Breast epithelium (tissue), 3 donors: ENCODE data around the gene GPR141.

Experiments
- POLR2A ChIP-seq: fragments of 450-650 bp; IDR thresholded peaks from one replicate; pipeline ENCODE4 v1.6.1; 2016; ENCODE audit warnings: antibody characterized with exemption, mild to moderate bottlenecking, moderate library complexity
- POLR2AphosphoS5 ChIP-seq, 3 donors: sonication (generic); formaldehyde crosslinking; IDR thresholded peaks; one replicate each; pipeline ENCODE4 v1.6.1; 2017; ENCODE audit warnings: antibody characterized with exemption in 3 of 3
- TF ChIP-seq, protein P1 (sequence below), 3 donors: fragments of 450-650 bp; IDR thresholded peaks; one replicate each; pipeline ENCODE4 v1.5.1; 2016 to 2017; ENCODE audit warnings: antibody characterized with exemption in 3 of 3, mild to moderate bottlenecking in 3 of 3, moderate library complexity in 3 of 3

- TF ChIP-seq POLR2A (no peak), POLR2AphosphoS5 (IDR thresholded peaks at IDR 0.05) (no peak)
- TF ChIP-seq, protein P1, sequence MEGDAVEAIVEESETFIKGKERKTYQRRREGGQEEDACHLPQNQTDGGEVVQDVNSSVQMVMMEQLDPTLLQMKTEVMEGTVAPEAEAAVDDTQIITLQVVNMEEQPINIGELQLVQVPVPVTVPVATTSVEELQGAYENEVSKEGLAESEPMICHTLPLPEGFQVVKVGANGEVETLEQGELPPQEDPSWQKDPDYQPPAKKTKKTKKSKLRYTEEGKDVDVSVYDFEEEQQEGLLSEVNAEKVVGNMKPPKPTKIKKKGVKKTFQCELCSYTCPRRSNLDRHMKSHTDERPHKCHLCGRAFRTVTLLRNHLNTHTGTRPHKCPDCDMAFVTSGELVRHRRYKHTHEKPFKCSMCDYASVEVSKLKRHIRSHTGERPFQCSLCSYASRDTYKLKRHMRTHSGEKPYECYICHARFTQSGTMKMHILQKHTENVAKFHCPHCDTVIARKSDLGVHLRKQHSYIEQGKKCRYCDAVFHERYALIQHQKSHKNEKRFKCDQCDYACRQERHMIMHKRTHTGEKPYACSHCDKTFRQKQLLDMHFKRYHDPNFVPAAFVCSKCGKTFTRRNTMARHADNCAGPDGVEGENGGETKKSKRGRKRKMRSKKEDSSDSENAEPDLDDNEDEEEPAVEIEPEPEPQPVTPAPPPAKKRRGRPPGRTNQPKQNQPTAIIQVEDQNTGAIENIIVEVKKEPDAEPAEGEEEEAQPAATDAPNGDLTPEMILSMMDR (IDR thresholded peaks at IDR 0.05), result no peak
Measured at GRCh38 chr7:37769291-37769690, 85.7 kb downstream of the GPR141 start.
